Psoas muscle (tissue), 8 donors: Measurements from ENCODE around the gene HES3. TPM values are rescaled to one million over a fixed set of nuclear protein-coding genes. Genes with fewer than 3 reads are reported as not detected.
A peak's percentile ranks its signal among the peaks of the same experiment; 100 is the strongest.

ENCODE experiments used
- ATAC-seq, 4 donors: fragments of 200-7000 bp; cut with Tn5 transposase; one replicate each; pipeline ENCODE4 v1.9.1; 2020; ENCODE audit warnings: moderate library complexity in 3 of 4, mild to moderate bottlenecking in 2 of 4
- DNase-seq, 2 donors: peaks; one replicate each; pipeline ENCODE4 v3.0.0-alpha.2; 2020
- H3K27ac ChIP-seq: fragments of 200-600 bp; one replicate; pipeline ENCODE4 v1.8.0; 2022
- H3K27me3 ChIP-seq, 3 donors: fragments of 200-600 bp in 1 of 3; one replicate each; pipeline versions ENCODE4 v1.6.1 to v1.8.0; 2013 to 2022; ENCODE audit warnings: low read length in 2 of 3, mild to moderate bottlenecking in 2 of 3, moderate library complexity in 1 of 3; ENCODE audit not compliant: insufficient read depth in 3 of 3
- H3K36me3 ChIP-seq, 2 donors: fragments of 200-600 bp in 1 of 2; one replicate each; pipeline versions ENCODE4 v1.6.1 to v1.8.0; 2013 to 2022; ENCODE audit warnings: low read depth in 1 of 2, mild to moderate bottlenecking in 1 of 2, moderate library complexity in 1 of 2; ENCODE audit not compliant: insufficient read depth in 1 of 2
- H3K4me1 ChIP-seq: fragments of 200-600 bp; one replicate; pipeline ENCODE4 v1.8.0; 2022
- H3K4me3 ChIP-seq: fragments of 200-600 bp; one replicate; pipeline ENCODE4 v1.8.0; 2022; ENCODE audit warnings: mild to moderate bottlenecking
- H3K9me3 ChIP-seq: fragments of 200-600 bp; one replicate; pipeline ENCODE4 v1.8.0; 2022
- WGBS, 3 donors: extraction: QIAGEN DNeasy Blood & Tissue Kit; methylation state at CpG; one replicate each; pipeline versions ENCODE4 v1.1.6 to v1.1.7; 2013; 5-methylcytosine and 5-hydroxymethylcytosine counted together
- intact Hi-C, 2 donors: fragments of 100-400 bp; cut with DNase I; formaldehyde crosslinking; loops; one replicate each; pipeline versions ENCODE4 v1.11.0 to v1.14.2; 2022
- polyA plus RNA-seq, 3 donors: library from polyadenylated mRNA; stranded (reverse); fragments of 200-250 nt; gene quantifications; one replicate each; pipeline ENCODE4 v1.2.3, GENCODE V29; 2013
- total RNA-seq, 4 donors: library from RNA; stranded (reverse); fragmentation: NEBNext Ultra II Directional in 2 of 4; extraction: Animal tissue kit (Norgen Biotek cat#: 25700) in 2 of 4; gene quantifications; one replicate each; pipeline versions ENCODE4 v1.2.1 to v1.2.4, GENCODE V29; 2021 to 2023
- TF ChIP-seq, protein P1 (sequence below): fragments of 200-600 bp; IDR thresholded peaks from one replicate; pipeline ENCODE4 v1.8.0; 2022; ENCODE audit warnings: antibody characterized with exemption
- donor health status: healthy with polysubstance abuse.
- donor health status: DM: no; HTN: no; CAD: no; lungs with moderate emphysema.
- donor health status: Bipolar disorder and iron deficiency.
- donor health status: healthy.
- donor health status: DM: yes; HTN: yes; CAD: no.
- donor health status: DM: no; HTN: no; CAD: no.
- donor health status: DM: no; HTN: no; CAD: no.
- donor health status: DM: yes; HTN: yes; CAD: no.

HES3 gene
- total and polyA plus RNA-seq, 7 donors: not detected

DNA sequence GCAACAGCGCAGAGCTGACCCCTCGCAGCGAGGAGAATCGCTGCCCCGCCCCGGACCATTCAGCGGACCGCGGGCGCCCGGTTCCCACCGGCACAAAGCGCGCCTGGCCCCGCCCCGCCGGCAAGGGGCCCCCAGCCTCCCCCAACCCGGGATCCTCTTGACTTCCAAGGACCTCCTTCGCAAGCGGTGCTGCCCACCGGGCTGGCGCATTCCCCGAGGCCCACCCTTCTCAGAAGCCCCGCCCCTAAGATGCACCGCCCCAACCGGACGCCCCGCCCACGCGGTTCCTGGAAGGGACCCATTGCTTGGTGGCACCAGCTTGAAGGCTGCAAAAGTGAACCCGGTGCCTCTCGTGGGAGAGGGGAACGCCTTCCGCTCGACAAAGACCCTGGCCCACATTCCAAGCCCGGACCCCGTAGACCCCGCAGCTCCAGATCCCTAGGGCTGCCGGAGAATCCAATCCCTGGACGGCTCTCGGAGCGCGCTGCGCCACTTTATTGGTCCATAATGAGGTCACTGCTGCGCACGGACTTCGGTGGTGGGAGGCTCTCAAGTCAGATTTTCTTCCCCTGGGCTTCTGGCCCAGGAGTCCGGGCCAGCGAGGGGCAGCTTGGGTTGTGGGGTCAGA lies 2.0 kb downstream of the HES3 start:
- 2 to 4% (median 3%) methylated on average over 38 to 49 of the region's 49 CpGs for WGBS, 3 donors
- ATAC-seq (no peak), DNase-seq (peak in 1 of 2 donors; percentile 57)
- TF ChIP-seq, protein P1, sequence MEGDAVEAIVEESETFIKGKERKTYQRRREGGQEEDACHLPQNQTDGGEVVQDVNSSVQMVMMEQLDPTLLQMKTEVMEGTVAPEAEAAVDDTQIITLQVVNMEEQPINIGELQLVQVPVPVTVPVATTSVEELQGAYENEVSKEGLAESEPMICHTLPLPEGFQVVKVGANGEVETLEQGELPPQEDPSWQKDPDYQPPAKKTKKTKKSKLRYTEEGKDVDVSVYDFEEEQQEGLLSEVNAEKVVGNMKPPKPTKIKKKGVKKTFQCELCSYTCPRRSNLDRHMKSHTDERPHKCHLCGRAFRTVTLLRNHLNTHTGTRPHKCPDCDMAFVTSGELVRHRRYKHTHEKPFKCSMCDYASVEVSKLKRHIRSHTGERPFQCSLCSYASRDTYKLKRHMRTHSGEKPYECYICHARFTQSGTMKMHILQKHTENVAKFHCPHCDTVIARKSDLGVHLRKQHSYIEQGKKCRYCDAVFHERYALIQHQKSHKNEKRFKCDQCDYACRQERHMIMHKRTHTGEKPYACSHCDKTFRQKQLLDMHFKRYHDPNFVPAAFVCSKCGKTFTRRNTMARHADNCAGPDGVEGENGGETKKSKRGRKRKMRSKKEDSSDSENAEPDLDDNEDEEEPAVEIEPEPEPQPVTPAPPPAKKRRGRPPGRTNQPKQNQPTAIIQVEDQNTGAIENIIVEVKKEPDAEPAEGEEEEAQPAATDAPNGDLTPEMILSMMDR: no peak
- peaks cover 5% of the 10 kb centered on the region for H3K4me1 ChIP-seq
- intact Hi-C loops: loop anchor here (2.0 to 5.0 kb wide), 4 partner anchors 97 to 193 kb away; no protein-coding TSS in a partner anchor
- H3K4me3 ChIP-seq: no peak overlapping the region
- H3K9me3 ChIP-seq: no peaks in the 10 kb centered on the region
- no peak overlapping the region for H3K27ac ChIP-seq
- peaks cover 0 to 90% (median 27%) of the 10 kb centered on the region in 3 donors for H3K27me3 ChIP-seq
- no peaks in the 10 kb centered on the region for H3K36me3 ChIP-seq

DNA sequence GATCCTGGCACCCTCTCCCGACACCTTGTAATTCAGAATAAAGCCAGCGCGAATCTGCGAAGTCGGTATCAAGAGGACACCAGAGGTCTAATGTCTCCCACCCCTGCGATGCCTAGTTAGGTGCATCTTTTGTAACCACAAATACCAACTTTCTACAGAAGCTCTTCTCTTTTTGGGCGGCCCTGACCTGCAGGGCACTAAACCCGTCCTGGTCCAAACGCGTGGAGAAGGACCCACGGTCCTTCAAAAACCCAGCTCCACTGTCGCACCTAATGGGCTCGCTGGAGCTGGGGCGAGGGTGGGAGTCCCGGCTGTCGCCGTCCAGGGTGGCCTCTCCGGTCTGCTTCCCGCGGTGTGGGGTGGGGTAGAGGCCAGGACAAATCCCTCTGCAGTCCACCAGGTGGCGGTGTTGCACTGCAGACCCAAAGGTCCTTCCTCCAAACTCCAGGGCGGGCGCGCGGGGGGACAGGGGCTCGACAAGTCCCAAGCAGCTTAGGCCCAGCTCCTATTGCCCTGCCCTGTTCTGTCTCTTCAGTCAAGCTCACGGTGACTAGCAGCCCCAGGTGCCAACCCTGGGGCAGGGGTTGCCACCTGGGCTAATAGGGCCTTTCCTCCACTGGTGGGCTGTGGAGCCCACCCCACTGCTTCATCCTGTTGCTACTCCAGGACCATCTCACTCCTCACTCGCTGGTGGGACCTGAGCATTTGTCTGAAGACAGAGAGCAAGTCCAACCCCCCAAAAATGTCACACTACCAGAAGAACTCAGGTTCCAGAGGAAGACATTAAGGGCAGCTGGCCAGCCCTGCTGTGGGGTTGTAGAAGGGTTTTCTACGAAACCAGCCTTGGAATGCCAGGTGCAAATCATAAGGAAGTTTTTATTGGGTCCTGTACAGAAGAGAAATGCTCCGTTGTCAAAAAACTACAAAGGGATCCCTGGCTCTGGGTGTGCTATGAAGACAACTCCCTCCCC lies 2.8 kb downstream of the HES3 start:
- Histone ChIP-seq H3K36me3 (no peaks in the 10 kb centered on the region), H3K27ac (no peak overlapping the region), H3K27me3 (peaks cover 0 to 89% (median 22%) of the 10 kb centered on the region in 3 donors), H3K4me1 (peaks cover 5% of the 10 kb centered on the region), H3K9me3 (no peaks in the 10 kb centered on the region), H3K4me3 (no peak overlapping the region)
- TF ChIP-seq, protein P1: peak; percentile 94
- peak; percentile 85 to 90 for DNase-seq
- intact Hi-C loops: loop anchor here (2.0 to 5.0 kb wide), 3 partner anchors 96 to 161 kb away; no protein-coding TSS in a partner anchor
- ATAC-seq: peak; percentile 61 to 88 (median 78)
- WGBS, 3 donors: 4 to 5% (median 5%) methylated on average over 29 to 30 of the region's 30 CpGs

DNA sequence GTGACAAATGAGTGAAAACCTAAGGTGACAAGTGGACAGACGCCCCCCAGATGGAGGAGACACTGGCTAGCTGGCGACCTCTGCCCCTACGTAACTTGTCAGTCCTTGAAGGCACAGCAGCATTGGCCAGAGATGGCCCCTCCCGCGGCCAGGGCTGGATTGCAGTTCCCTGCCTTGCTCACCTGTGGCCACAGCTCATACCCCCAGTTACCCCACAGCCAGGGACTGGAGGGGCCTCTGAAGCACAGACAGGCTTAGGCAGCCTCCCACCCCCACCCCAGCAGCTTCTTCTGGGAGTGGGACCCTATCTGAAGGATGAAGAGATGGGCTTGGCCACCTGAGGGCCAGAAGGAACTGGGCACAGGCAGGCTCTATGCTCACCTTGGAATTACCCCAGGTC lies 3.7 kb downstream of the HES3 start:
- ATAC-seq (no peak), DNase-seq (peak in 1 of 2 donors; percentile 32)
- 70 to 85% (median 71%) methylated on average over 5 of the region's 5 CpGs for WGBS, 3 donors
- intact Hi-C loops: loop anchor here (2.0 to 5.0 kb wide), 3 partner anchors 95 to 160 kb away; no protein-coding TSS in a partner anchor
- Histone ChIP-seq H3K4me3 (no peak overlapping the region), H3K9me3 (no peaks in the 10 kb centered on the region), H3K27me3 (peaks cover 0 to 81% (median 21%) of the 10 kb centered on the region in 3 donors), H3K27ac (no peak overlapping the region), H3K36me3 (no peaks in the 10 kb centered on the region), H3K4me1 (no peaks in the 10 kb centered on the region)
- TF ChIP-seq, protein P1: no peak

DNA sequence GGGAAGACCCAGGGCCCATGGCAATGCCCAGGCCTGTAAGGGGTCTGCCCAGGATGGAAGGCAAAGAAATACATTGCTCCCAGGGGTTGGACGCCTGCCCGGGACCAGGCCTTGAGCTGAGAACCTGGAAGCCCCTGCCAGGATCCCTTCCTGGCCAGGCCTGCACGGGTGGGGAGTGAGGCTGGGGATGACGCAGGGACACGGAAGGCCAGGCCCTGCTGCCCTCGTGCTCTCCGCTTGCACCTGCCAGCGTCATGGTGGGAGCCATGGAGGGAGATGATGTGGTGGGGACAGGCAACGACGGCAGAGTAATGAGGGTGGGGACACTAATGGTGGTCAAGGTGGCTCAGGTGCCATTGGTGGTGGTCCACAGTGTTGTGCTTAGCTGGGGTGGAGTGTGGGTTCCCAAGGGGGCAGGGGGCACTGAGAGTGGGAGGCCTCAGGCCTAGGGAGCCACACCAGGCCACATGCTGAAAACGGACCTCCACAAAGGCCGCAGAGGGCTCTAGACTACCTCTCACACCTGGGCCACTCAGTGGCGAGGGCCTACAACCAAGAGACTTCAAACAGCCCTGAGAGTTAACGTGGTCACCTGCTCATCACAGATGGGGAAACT lies 4.3 kb downstream of the HES3 start:
- 59 to 77% (median 74%) methylated on average over 14 of the region's 14 CpGs for WGBS, 3 donors
- Histone ChIP-seq H3K36me3 (no peaks in the 10 kb centered on the region), H3K4me3 (no peak overlapping the region), H3K27ac (no peak overlapping the region), H3K4me1 (no peaks in the 10 kb centered on the region), H3K27me3 (peaks cover 0 to 74% (median 20%) of the 10 kb centered on the region in 3 donors), H3K9me3 (no peaks in the 10 kb centered on the region)
- TF ChIP-seq, protein P1: no peak
- DNase-seq (peak in 1 of 2 donors; percentile 46), ATAC-seq (no peak)
- intact Hi-C loops: loop anchor here in 1 of 2 donors (2.0 to 5.0 kb wide), 2 partner anchors 95 to 159 kb away; no protein-coding TSS in a partner anchor
